Thyroid gland (tissue), 4 donors: Measurements from ENCODE around the gene CDH4. TPM values are rescaled to one million over a fixed set of nuclear protein-coding genes. Genes with fewer than 3 reads are reported as not detected.

Source experiments
- DNase-seq, 2 donors: peaks; one replicate each; pipeline ENCODE4 v3.0.0-alpha.2; 2019
- H3K27ac ChIP-seq, 3 donors: fragments of 200-600 bp; sonication (generic); 1 replicate in 2 of 3; 2 replicates in 1 of 3; pipeline ENCODE4 v1.5.1; 2016 to 2019; ENCODE audit warnings: mild to moderate bottlenecking in 1 of 3, moderate library complexity in 1 of 3
- H3K27me3 ChIP-seq: fragments of 200-600 bp; sonication (generic); one replicate; pipeline ENCODE4 v1.5.1; 2019
- H3K36me3 ChIP-seq, 2 donors: fragments of 200-600 bp; sonication (generic); one replicate each; pipeline ENCODE4 v1.5.1; 2016 to 2019
- H3K4me1 ChIP-seq, 2 donors: fragments of 200-600 bp; sonication (generic); one replicate each; pipeline ENCODE4 v1.5.1; 2017 to 2019
- H3K4me3 ChIP-seq, 3 donors: fragments of 200-600 bp; sonication (generic); replicated peaks in 1 of 3; 1 replicate in 2 of 3; 2 replicates in 1 of 3; pipeline ENCODE4 v1.5.1; 2016; ENCODE audit warnings: mild to moderate bottlenecking in 1 of 3
- H3K9me3 ChIP-seq: fragments of 200-600 bp; sonication (generic); one replicate; pipeline ENCODE4 v1.5.1; 2017
- POLR2A ChIP-seq, 2 donors: fragments of 450-650 bp; IDR thresholded peaks; one replicate each; pipeline ENCODE4 v1.6.1; 2017; ENCODE audit warnings: antibody characterized with exemption in 2 of 2, mild to moderate bottlenecking in 2 of 2, moderate library complexity in 1 of 2
- WGBS, 2 donors: methylation state at CpG; one replicate each; pipeline ENCODE4 v1.1.5; 2017; 5-methylcytosine and 5-hydroxymethylcytosine counted together
- intact Hi-C: fragments of 100-400 bp; cut with DNase I; formaldehyde crosslinking; loops from one replicate; pipeline ENCODE4 v1.15.1; 2023
- total RNA-seq, 4 donors: library from RNA; depleted of rRNA; stranded (reverse); fragments of >200 nt; gene quantifications; one replicate each; pipeline ENCODE4 v1.2.3, GENCODE V29; 2016
- TF ChIP-seq, protein P1 (sequence below), 6 experiments: fragments of 200-600 bp in 3 of 6; fragments of 450-650 bp in 3 of 6; sonication (generic) in 3 of 6; IDR thresholded peaks; one replicate each; pipeline ENCODE4 v1.5.1; 2016 to 2019; ENCODE audit warnings: antibody characterized with exemption in 6 of 6, mild to moderate bottlenecking in 2 of 6, inconsistent platforms in 1 of 6, moderate library complexity in 1 of 6

Gene CDH4
- total RNA-seq, 4 donors from 2014 or later, result 0.22 to 0.29 (median 0.29) TPM; not detected in 1

DNA sequence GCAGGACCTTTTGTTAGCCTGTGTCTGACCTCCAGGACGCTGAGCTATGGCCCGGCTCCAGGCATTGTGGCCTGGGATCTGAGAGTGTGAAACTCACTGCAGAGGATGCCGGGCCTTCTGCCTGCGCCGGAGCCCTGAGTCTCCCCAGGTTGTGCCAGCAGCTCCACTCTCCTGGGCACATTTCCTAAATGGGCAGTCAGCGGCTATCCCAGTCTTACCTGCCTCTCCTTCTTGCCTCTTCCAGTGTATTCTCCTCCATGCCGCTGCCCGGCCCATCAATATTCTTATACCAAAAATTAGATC is 397.8 kb downstream of the CDH4 start:
- no peak overlapping the region for H3K27ac ChIP-seq
- no peak overlapping the region for H3K4me3 ChIP-seq
- H3K9me3 ChIP-seq, result no peaks in the 10 kb centered on the region
- H3K4me1 ChIP-seq, result no peaks in the 10 kb centered on the region
- no peaks in the 10 kb centered on the region for H3K36me3 ChIP-seq
- TF ChIP-seq POLR2A (IDR thresholded peaks at IDR 0.05), result no peak
- TF ChIP-seq, protein P1, sequence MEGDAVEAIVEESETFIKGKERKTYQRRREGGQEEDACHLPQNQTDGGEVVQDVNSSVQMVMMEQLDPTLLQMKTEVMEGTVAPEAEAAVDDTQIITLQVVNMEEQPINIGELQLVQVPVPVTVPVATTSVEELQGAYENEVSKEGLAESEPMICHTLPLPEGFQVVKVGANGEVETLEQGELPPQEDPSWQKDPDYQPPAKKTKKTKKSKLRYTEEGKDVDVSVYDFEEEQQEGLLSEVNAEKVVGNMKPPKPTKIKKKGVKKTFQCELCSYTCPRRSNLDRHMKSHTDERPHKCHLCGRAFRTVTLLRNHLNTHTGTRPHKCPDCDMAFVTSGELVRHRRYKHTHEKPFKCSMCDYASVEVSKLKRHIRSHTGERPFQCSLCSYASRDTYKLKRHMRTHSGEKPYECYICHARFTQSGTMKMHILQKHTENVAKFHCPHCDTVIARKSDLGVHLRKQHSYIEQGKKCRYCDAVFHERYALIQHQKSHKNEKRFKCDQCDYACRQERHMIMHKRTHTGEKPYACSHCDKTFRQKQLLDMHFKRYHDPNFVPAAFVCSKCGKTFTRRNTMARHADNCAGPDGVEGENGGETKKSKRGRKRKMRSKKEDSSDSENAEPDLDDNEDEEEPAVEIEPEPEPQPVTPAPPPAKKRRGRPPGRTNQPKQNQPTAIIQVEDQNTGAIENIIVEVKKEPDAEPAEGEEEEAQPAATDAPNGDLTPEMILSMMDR (IDR thresholded peaks at IDR 0.05), result no peak
- no peaks in the 10 kb centered on the region for H3K27me3 ChIP-seq
- DNase-seq, result no peak
- 80 to 91% methylated on average over 6 to 8 of the region's 8 CpGs for WGBS, 2 donors
- intact Hi-C loops, result no loop called here

DNA sequence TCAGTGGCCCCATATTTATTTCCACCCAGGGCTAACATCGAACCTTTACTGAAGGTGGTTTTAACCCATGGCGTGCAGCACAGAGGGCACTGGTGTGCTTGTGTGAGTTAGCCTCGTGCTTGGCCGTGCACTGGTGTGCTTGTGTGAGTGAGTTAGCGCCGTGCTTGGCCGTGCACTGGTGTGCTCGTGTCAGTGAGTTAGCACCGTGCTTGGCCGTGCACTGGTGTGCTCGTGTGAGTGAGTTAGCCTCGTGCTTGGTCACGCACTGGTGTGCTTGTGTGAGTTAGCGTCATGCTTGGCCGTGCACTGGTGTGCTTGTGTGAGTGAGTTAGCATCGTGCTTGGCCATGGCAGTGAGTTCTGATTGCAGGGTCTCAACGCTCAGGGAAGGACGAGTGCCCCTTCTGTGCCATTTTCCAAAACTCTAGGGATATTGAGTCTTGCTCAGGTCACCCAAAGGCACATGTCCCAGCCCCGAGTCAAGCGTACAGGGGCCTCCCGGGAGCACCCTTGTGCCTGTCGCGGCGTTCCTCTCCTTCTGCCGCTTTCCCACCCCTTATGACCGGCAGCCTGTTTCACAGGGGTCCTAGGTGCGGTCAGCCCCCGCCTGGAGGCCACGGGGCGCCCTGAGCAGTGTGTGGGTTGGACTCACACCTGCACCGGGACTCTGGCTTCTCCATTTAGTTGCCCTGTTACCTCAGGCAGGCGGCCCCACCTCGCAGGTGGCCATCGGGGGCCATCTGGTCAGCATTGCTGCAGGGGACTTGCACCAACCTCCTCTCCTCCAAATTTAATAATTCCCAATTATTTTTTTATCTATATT is 399.1 kb downstream of the CDH4 start:
- 72 to 81% methylated on average over 29 to 34 of the region's 34 CpGs for WGBS, 2 donors
- DNase-seq, result no peak
- intact Hi-C loops, result no loop called here
- H3K4me3 ChIP-seq, result no peak overlapping the region
- H3K4me1 ChIP-seq, result no peaks in the 10 kb centered on the region
- TF ChIP-seq, protein P1 (IDR thresholded peaks at IDR 0.05), result no peak
- TF ChIP-seq POLR2A (IDR thresholded peaks at IDR 0.05), result no peak
- H3K9me3 ChIP-seq, result no peaks in the 10 kb centered on the region
- no peaks in the 10 kb centered on the region for H3K36me3 ChIP-seq
- H3K27ac ChIP-seq, result no peak overlapping the region
- no peaks in the 10 kb centered on the region for H3K27me3 ChIP-seq

DNA sequence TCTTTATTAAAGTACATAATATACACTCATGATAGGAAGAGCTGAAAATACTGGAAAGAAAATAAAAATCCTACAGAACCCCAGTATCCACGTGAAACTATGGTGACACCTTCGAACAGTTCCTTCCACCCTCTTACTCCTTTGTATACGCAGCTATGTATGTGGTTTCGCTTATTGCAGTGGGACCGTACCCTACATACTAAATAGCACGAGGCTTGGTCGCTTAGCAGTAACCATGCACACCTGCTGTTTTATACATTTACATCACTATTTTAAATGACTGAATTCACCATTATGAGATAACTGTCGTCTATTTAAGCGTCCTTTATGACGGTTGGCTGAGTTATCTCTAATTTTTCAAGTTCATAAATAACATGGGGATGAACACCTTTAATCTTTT is 400.1 kb downstream of the CDH4 start:
- no peak for DNase-seq
- TF ChIP-seq POLR2A (IDR thresholded peaks at IDR 0.05), result no peak
- TF ChIP-seq, protein P1 (IDR thresholded peaks at IDR 0.05), result no peak
- no peaks in the 10 kb centered on the region for H3K4me1 ChIP-seq
- no peak overlapping the region for H3K4me3 ChIP-seq
- H3K27me3 ChIP-seq, result no peaks in the 10 kb centered on the region
- no peaks in the 10 kb centered on the region for H3K9me3 ChIP-seq
- intact Hi-C loops, result no loop called here
- no peak overlapping the region for H3K27ac ChIP-seq
- 94 to 95% methylated on average over 10 of the region's 10 CpGs for WGBS, 2 donors
- no peaks in the 10 kb centered on the region for H3K36me3 ChIP-seq

DNA sequence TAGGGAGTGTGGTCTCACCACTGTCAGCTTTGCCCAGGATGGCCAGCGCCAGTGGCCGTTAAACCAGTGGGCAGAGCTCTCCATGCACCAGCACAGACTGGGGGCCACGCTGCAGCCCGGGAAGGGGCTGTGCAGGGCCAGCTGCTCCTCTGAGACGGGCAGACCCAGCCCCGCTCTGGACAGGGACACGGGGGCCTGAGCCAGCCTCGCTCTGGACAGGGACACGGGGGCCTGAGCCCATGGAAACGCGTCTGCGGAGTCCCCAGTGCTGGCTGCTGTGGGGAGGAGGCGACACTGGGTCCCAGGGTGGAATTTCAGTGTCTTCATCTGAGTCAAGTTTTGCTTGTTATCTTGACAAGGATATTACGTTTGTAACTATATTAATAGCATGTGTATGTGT is 402.7 kb downstream of the CDH4 start:
- DNase-seq, result no peak
- 79 to 84% methylated on average over 13 to 14 of the region's 14 CpGs for WGBS, 2 donors
- no peak overlapping the region for H3K27ac ChIP-seq
- H3K36me3 ChIP-seq, result no peaks in the 10 kb centered on the region
- H3K27me3 ChIP-seq, result no peaks in the 10 kb centered on the region
- no peaks in the 10 kb centered on the region for H3K4me1 ChIP-seq
- intact Hi-C loops, result no loop called here
- TF ChIP-seq, protein P1 (IDR thresholded peaks at IDR 0.05), result no peak
- H3K9me3 ChIP-seq, result no peaks in the 10 kb centered on the region
- H3K4me3 ChIP-seq, result no peak overlapping the region

DNA sequence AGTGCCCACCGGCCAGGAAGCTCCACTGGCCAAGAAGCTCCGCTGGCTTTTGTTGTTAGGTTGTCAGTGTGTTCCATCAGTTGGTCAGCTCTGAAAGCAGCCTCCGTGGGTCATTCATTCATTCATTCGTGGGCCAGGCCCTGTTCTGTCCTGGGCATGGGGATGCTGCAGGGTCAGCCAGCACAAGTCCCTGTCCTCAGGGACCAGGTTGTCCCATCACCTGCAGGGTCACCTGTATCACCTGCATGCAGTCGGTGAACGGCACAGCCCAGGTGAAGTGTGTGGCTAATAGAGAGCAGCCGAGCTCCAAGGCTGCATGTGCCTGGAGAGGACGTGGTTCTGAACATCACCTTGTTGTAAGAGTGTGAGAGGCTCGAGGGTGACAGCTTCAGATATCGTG is 403.5 kb downstream of the CDH4 start:
- no peaks in the 10 kb centered on the region for H3K9me3 ChIP-seq
- no peak for DNase-seq
- H3K36me3 ChIP-seq, result no peaks in the 10 kb centered on the region
- H3K4me1 ChIP-seq, result no peaks in the 10 kb centered on the region
- H3K27me3 ChIP-seq, result no peaks in the 10 kb centered on the region
- 74 to 76% methylated on average over 9 to 10 of the region's 10 CpGs for WGBS, 2 donors
- TF ChIP-seq, protein P1 (IDR thresholded peaks at IDR 0.05), result no peak
- TF ChIP-seq POLR2A (IDR thresholded peaks at IDR 0.05), result no peak
- intact Hi-C loops, result no loop called here
- no peak overlapping the region for H3K4me3 ChIP-seq
- H3K27ac ChIP-seq, result no peak overlapping the region
